Medulla oblongata (tissue), 1 donor: Measurements from ENCODE around the gene GPR27.

ENCODE experiments used
- DNase-seq: peaks from one replicate; pipeline ENCODE4 v3.0.0-alpha.2; 2015; ENCODE audit errors: extremely low spot score

Gene GPR27

DNA sequence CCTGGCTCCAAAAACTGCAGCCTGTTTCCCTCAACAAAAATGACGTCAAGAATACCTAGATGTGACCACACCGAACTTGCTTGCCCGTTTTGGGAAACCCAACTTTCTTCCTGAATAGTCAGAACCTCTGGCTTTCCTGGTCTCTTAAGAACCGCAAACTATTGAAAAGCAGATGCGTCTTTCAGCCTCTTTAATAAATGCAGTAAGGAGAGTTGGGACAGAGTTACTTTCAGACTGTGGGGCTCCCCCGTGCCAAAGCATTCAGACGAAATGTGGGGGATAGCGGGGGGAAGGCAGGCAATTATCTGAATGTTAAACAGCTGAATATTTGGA lies 32.5 kb downstream of the GPR27 start:
- no peak for DNase-seq

DNA sequence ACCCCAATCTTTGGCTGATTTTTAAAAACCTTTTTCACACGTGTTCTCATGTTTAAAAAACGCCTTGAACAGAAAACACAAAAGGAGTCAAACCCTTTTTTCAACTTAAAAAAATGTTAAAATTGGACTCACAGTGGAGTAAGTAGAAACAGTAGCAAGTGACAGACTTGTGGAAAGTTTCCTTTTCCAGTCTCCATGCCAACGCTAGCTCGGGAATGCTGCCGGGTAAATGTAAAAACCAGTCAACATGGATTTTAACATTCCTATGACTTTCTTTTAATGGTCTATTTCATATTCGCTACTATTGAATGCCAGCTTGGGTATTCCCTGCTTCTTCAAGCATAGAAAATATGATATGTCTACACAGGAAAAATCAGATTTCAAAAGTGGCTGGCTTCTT lies 32.9 kb downstream of the GPR27 start:
- no peak for DNase-seq

DNA sequence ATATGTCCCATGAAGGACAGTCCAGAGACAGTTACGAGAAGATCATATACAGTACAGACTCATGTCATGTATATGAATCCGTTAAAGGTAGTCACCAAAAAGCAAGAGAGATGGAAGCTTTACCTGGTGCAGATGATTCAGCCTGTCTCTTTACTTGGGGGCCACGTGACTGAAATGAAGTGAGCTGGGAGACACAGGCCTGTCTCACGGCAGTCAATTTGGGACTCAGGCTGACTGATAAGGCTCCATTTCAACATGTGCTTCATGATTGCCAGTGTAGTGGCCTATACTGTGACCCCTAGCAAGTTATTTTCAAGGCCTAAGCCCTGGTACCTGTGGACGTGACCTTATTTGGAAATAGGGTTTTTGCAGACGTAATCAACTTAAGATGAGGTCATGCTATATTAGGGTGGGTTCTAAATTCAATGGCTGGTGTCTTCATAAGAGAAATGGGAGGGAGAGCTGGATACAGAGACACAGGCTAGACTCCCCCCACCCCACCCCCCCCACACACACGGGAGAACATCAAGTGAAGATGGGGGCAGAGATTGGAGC lies 34.3 kb downstream of the GPR27 start:
- no peak for DNase-seq

DNA sequence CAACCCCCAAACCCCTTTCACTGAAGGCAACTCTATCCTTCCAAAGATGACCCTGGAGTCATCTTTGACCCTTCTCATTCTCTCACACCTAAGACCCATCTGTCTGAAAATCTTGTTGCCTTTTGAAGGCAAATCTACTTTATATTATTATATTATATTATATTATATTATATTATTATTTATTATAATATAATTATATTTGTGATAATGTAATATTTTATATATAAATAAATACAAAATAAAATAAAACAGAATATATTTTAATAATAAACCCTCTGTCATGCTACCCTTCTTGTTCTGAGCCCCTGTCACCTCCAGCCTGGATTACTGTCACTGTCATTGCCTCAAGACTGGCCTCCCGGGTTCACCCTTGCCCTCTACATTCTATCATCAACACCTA lies 36.3 kb downstream of the GPR27 start:
- no peak for DNase-seq

DNA sequence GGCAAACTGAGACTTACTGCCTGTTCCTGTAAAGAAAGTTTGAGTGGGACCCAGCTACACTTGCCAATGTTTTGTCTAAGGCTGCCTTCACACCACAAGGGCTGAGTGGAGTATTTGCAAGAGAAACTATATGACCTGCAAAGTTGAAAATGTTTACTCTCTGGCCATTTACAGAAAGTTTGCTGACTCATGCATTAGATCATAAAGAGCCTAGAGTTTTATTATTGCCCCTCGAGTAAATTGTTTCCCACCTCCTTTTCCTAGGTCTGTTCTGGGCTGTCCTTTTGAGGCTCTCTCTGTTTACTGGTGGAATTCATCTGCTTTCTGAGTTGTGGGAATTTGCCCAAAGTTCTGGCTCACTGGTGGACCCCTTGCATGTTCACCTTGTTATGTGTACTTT lies 38.0 kb downstream of the GPR27 start:
- DNase-seq, result no peak

DNA sequence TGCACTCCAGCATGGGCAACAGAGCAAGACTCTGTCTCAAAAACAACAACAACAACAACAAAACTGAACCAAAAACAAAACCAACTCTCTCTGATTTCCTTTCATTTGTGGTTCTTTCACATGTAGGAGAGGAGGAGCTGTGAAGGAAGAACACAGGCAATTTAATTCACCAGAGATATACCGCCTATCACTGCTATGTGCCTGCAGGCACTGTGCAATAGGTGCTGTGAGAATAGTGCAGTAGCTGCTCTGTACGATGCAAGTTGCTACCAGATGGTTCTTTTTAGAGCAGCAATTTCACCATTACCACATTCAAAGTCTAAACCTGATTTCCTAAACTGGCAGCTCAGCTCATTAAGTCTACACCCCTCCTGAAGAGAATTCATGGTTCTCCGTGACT lies 42.6 kb downstream of the GPR27 start:
- no peak for DNase-seq

DNA sequence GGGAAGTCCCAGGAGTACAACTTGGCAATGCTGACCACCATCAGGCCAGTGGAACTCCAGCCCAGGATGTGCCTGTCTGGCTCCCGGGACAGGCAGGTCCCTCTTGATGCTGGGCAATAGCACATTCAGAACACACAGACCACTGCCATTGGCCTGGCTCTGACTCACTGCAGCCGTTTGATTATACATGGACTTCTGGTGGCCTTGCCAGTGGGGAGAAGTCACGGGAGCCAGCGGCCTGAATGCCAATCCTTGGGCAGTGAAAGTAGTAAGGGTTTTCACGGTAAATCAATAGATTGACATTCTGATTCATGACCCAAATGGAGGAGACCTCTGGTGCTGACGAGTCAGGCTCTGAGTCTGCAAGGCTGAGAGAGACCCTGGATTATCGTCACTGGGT lies 43.8 kb downstream of the GPR27 start:
- no peak for DNase-seq

DNA sequence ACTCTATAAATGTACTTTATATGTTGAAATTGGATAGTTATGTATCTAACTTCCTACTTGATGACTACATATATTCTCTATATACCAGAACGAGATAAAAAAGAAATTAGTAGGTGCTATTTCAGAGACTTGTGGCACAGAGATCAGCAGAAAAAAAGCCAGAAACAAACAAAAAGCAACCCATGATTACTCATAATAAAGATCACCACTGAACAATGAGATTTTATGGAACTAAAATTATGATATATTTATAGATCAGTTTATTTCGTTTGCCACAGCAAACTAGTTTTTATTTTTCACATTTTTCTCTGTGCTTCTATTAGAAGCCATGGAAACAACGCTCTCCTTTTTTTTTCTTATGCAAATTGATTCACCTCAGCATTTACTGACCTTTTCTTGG lies 46.4 kb downstream of the GPR27 start:
- DNase-seq, result no peak

DNA sequence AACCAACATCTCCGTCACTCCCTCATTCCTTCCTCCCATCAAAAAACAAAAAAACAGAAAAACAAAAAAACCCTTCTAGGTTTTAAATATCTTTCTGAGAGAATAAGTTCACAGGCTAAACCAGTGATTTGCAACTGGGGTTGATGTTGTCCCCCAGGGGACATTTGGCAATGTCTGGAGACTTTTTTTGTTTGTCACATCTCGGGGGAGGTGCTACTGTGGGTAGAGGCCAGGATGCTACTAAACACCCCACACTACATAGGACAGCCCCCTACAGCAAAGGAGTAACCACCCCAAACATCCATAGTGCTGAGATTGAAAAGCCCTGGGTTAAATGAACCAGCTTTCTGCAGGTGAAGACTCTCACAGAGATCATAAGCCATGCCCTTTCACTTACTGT lies 48.3 kb downstream of the GPR27 start:
- DNase-seq, result no peak

DNA sequence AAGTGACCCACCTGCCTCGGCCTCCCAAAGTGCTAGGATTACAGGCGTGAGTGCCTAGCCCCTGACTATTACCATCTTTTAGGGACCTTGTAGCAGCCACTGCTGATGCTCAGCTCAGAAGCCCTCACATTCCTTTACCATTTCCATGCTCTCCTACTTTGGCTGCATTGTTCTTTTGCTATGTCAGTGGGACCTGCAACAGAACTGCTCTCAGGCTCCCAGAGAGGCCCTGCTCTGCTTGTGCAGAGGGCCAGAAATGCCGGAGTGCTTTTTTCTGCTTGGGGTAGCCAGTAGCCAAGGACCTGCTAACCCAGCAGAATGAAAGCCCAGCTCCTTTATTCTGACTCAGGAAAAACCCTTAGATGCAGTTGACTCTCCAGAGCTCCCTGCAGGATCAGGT lies 49.6 kb downstream of the GPR27 start:
- DNase-seq, result no peak

DNA sequence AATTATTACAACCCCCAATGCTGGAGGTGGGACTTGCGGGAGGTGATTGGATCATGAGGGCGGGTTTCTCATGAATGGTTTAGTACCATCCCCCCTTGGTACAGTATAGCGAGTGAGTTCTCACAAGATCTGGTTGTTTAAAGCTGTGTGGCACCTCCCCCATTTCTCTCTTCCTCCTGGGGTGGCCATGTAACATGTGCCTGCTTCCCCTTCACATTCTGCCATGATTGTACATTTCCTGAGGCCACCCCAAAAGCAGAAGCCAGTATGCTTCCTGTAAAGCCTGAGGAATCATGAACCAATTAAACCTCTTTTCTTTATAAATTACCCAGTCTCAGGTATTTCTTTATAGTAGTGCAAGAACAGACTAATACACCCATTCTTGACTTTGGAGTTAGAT lies 51.5 kb downstream of the GPR27 start:
- no peak for DNase-seq

DNA sequence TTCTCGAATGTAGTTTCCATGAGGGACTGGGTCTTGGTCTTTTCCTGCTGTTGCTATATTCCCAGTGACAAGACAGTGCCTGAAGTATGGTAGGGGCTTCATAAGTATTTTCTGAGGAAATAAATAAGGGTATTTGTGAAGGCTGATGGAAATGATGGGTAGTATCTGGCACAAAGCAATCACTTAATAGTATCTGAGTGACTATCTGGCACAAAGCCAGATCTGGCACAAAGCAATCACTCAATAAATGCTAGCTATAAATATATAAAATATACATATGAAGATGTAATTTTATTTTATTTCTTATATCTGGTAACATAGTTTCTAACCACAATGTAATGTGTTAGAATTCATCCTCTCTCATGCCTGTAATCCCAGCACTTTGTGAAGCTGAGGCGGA lies 52.0 kb downstream of the GPR27 start:
- no peak for DNase-seq
